CD4-positive, alpha-beta memory T cell (primary cell): ENCODE measurements around the gene TEX35. TPM values are rescaled to one million over a fixed set of nuclear protein-coding genes. Genes with fewer than 3 reads are reported as not detected.

Source experiments
- CTCF ChIA-PET: fragments of 350-600 bp; sonication (Branson Sonifier 250); formaldehyde crosslinking; loops from one replicate; lab custom pipeline; 2021; ENCODE audit warnings: inconsistent platforms; ENCODE audit not compliant: partially characterized antibody; lab: Charles Lee
- POLR2A ChIA-PET: fragments of 350-600 bp; sonication (Branson Sonifier 250); formaldehyde crosslinking; loops from one replicate; lab custom pipeline; 2021; ENCODE audit not compliant: partially characterized antibody; lab: Charles Lee
- DNase-seq, 5 donors: peaks; one replicate each; pipeline versions ENCODE4 v3.0.0 to v3.0.0-alpha.2; 2020 to 2022; ENCODE audit warnings: mixed read lengths in 1 of 5
- H3K27ac ChIP-seq: one replicate; pipeline ENCODE4 v1.7.0; 2013; ENCODE audit warnings: low read depth, low read length
- H3K27me3 ChIP-seq: 2 replicates; pipeline ENCODE4 v1.7.0; 2013; ENCODE audit warnings: mild to moderate bottlenecking, low read length, moderate library complexity; ENCODE audit not compliant: insufficient read depth
- H3K36me3 ChIP-seq: 2 replicates; pipeline ENCODE4 v1.7.0; 2013; ENCODE audit warnings: mild to moderate bottlenecking, low read length, moderate library complexity; ENCODE audit not compliant: insufficient read depth
- H3K4me1 ChIP-seq: 2 replicates; pipeline ENCODE4 v1.7.0; 2013; ENCODE audit warnings: mild to moderate bottlenecking, low read length, moderate library complexity; ENCODE audit not compliant: insufficient read depth
- H3K4me3 ChIP-seq, 2 donors: one replicate each; pipeline ENCODE4 v1.7.0; 2013; ENCODE audit warnings: low read length in 2 of 2, mild to moderate bottlenecking in 1 of 2
- H3K9me3 ChIP-seq, 2 donors: one replicate each; pipeline ENCODE4 v1.7.0; 2013; ENCODE audit warnings: low read length in 2 of 2, control low read depth in 1 of 2; ENCODE audit not compliant: control insufficient read depth in 1 of 2
- H3K27ac Mint-ChIP-seq, 7 donors: one replicate each; pipeline ENCODE4 v1.8.0; 2020 to 2021; ENCODE audit warnings: mixed read lengths in 7 of 7, mild to moderate bottlenecking in 6 of 7, inconsistent platforms in 3 of 7, moderate library complexity in 3 of 7
- H3K27me3 Mint-ChIP-seq, 2 donors: one replicate each; pipeline ENCODE4 v1.8.0; 2020 to 2021; ENCODE audit warnings: mixed read lengths in 2 of 2
- H3K36me3 Mint-ChIP-seq, 2 donors: one replicate each; pipeline ENCODE4 v1.8.0; 2020 to 2021; ENCODE audit warnings: mixed read lengths in 2 of 2, inconsistent platforms in 1 of 2, mild to moderate bottlenecking in 1 of 2
- H3K4me1 Mint-ChIP-seq, 4 donors: one replicate each; pipeline ENCODE4 v1.8.0; 2020 to 2021; ENCODE audit warnings: mixed read lengths in 4 of 4, mild to moderate bottlenecking in 1 of 4
- H3K4me3 Mint-ChIP-seq, 8 donors: one replicate each; pipeline ENCODE4 v1.8.0; 2020 to 2021; ENCODE audit warnings: mixed read lengths in 8 of 8, mild to moderate bottlenecking in 7 of 8, moderate library complexity in 6 of 8, inconsistent platforms in 3 of 8
- H3K9me3 Mint-ChIP-seq, 8 donors: one replicate each; pipeline ENCODE4 v1.8.0; 2020 to 2021; ENCODE audit warnings: mixed read lengths in 8 of 8, mild to moderate bottlenecking in 5 of 8, inconsistent platforms in 3 of 8, moderate library complexity in 1 of 8
- intact Hi-C: fragments of 100-400 bp; cut with micrococcal nuclease; formaldehyde crosslinking; loops from one replicate; pipeline ENCODE4 v1.15.1; 2023
- polyA plus RNA-seq, 2 donors: library from polyadenylated mRNA; unstranded; fragments of 300-500 nt; fragmentation: Illumina TruSeq; gene quantifications; one replicate each; pipeline ENCODE4 v1.2.3, GENCODE V29; 2021
- total RNA-seq, 2 experiments: library from RNA; stranded (reverse); gene quantifications; one replicate each; pipeline ENCODE4 v1.2.3, GENCODE V29; 2021

Gene TEX35
- total RNA-seq (not detected), polyA plus RNA-seq (under 1 TPM in 1 of 2 donors, not detected in 1; 0.16 TPM)

GRCh38 chr1:178512566-178513277 lies at the start of gene TEX35:
Gene TEX35, plus strand, starts transcription at chr1:178513109. Its CDS starts 80 bp downstream, at chr1:178513189.
- peaks cover 0 to 3% of the 10 kb centered on the region in 2 donors for H3K27me3 Mint-ChIP-seq
- H3K9me3 Mint-ChIP-seq: no peaks in the 10 kb centered on the region
- no peak within 1 kb of the TSS for H3K27ac ChIP-seq
- no peaks in the 10 kb centered on the region for H3K27me3 ChIP-seq
- H3K27ac Mint-ChIP-seq: no peak within 1 kb of the TSS
- no peak within 1 kb of the TSS for H3K4me3 Mint-ChIP-seq
- ChIA-PET POLR2A (no interaction called here), CTCF (no interaction called here)
- no peak within 1 kb of the TSS for H3K4me3 ChIP-seq
- DNase-seq: no peak
- intact Hi-C loops: no loop called here
- H3K36me3 ChIP-seq: no peaks in the 10 kb centered on the region
- H3K9me3 ChIP-seq: no peaks in the 10 kb centered on the region
- H3K36me3 Mint-ChIP-seq: no peaks in the 10 kb centered on the region
- H3K4me1 Mint-ChIP-seq: no peaks in the 10 kb centered on the region
- no peaks in the 10 kb centered on the region for H3K4me1 ChIP-seq

GRCh38 chr1:178464141-178464540 lies 48.8 kb upstream of the TEX35 start:
- Histone ChIP-seq H3K9me3 (no peaks in the 10 kb centered on the region), H3K4me3 (no peak overlapping the region), H3K4me1 (no peaks in the 10 kb centered on the region), H3K27ac (no peak overlapping the region), H3K36me3 (no peaks in the 10 kb centered on the region), H3K27me3 (no peaks in the 10 kb centered on the region)
- Mint-ChIP-seq H3K4me3 (no peak overlapping the region), H3K36me3 (no peaks in the 10 kb centered on the region), H3K27ac (no peak overlapping the region), H3K9me3 (no peaks in the 10 kb centered on the region), H3K4me1 (no peaks in the 10 kb centered on the region), H3K27me3 (peaks cover 6 to 14% of the 10 kb centered on the region in 2 donors)
- CTCF ChIA-PET: no interaction called here
- POLR2A ChIA-PET: no interaction called here
- intact Hi-C loops: no loop called here
- no peak for DNase-seq

GRCh38 chr1:178464566-178464965 lies 48.3 kb upstream of the TEX35 start:
- H3K4me1 Mint-ChIP-seq: no peaks in the 10 kb centered on the region
- Histone ChIP-seq H3K4me3 (no peak overlapping the region), H3K9me3 (no peaks in the 10 kb centered on the region), H3K36me3 (no peaks in the 10 kb centered on the region), H3K27ac (no peak overlapping the region), H3K4me1 (no peaks in the 10 kb centered on the region), H3K27me3 (no peaks in the 10 kb centered on the region)
- peaks cover 6 to 14% of the 10 kb centered on the region in 2 donors for H3K27me3 Mint-ChIP-seq
- no peak overlapping the region for H3K4me3 Mint-ChIP-seq
- no peak overlapping the region for H3K27ac Mint-ChIP-seq
- intact Hi-C loops: no loop called here
- no peaks in the 10 kb centered on the region for H3K36me3 Mint-ChIP-seq
- no peaks in the 10 kb centered on the region for H3K9me3 Mint-ChIP-seq
- POLR2A ChIA-PET: no interaction called here
- DNase-seq: no peak
- CTCF ChIA-PET: no interaction called here

GRCh38 chr1:178465011-178465410 lies 47.9 kb upstream of the TEX35 start:
- H3K27me3 Mint-ChIP-seq: peaks cover 6 to 14% of the 10 kb centered on the region in 2 donors
- intact Hi-C loops: no loop called here
- CTCF ChIA-PET: no interaction called here
- POLR2A ChIA-PET: no interaction called here
- no peaks in the 10 kb centered on the region for H3K9me3 Mint-ChIP-seq
- no peaks in the 10 kb centered on the region for H3K27me3 ChIP-seq
- no peaks in the 10 kb centered on the region for H3K36me3 Mint-ChIP-seq
- H3K4me3 ChIP-seq: no peak overlapping the region
- H3K4me1 Mint-ChIP-seq: no peaks in the 10 kb centered on the region
- H3K27ac Mint-ChIP-seq: no peak overlapping the region
- H3K4me3 Mint-ChIP-seq: no peak overlapping the region
- no peak overlapping the region for H3K27ac ChIP-seq
- H3K36me3 ChIP-seq: no peaks in the 10 kb centered on the region
- no peaks in the 10 kb centered on the region for H3K4me1 ChIP-seq
- H3K9me3 ChIP-seq: no peaks in the 10 kb centered on the region
- no peak for DNase-seq

GRCh38 chr1:178467837-178468236 lies 45.1 kb upstream of the TEX35 start:
- Mint-ChIP-seq H3K36me3 (no peaks in the 10 kb centered on the region), H3K9me3 (no peaks in the 10 kb centered on the region), H3K4me1 (no peaks in the 10 kb centered on the region), H3K27ac (no peak overlapping the region), H3K4me3 (no peak overlapping the region), H3K27me3 (peaks cover 11 to 14% of the 10 kb centered on the region in 2 donors)
- ChIA-PET POLR2A (no interaction called here), CTCF (no interaction called here)
- no peaks in the 10 kb centered on the region for H3K36me3 ChIP-seq
- no peak for DNase-seq
- no peaks in the 10 kb centered on the region for H3K4me1 ChIP-seq
- no peaks in the 10 kb centered on the region for H3K9me3 ChIP-seq
- no peak overlapping the region for H3K27ac ChIP-seq
- H3K27me3 ChIP-seq: no peaks in the 10 kb centered on the region
- no peak overlapping the region for H3K4me3 ChIP-seq
- intact Hi-C loops: no loop called here

GRCh38 chr1:178470411-178470960 lies 42.4 kb upstream of the TEX35 start:
- no peak overlapping the region for H3K27ac Mint-ChIP-seq
- Histone ChIP-seq H3K27me3 (no peaks in the 10 kb centered on the region), H3K9me3 (no peaks in the 10 kb centered on the region), H3K27ac (no peak overlapping the region), H3K4me1 (no peaks in the 10 kb centered on the region), H3K4me3 (no peak overlapping the region), H3K36me3 (no peaks in the 10 kb centered on the region)
- no peak for DNase-seq
- no peaks in the 10 kb centered on the region for H3K9me3 Mint-ChIP-seq
- intact Hi-C loops: no loop called here
- no peaks in the 10 kb centered on the region for H3K4me1 Mint-ChIP-seq
- no peak overlapping the region for H3K4me3 Mint-ChIP-seq
- ChIA-PET CTCF (no interaction called here), POLR2A (no interaction called here)
- peaks cover 15 to 16% of the 10 kb centered on the region in 2 donors for H3K27me3 Mint-ChIP-seq
- no peaks in the 10 kb centered on the region for H3K36me3 Mint-ChIP-seq

- ChIA-PET POLR2A (no interaction called here), CTCF (no interaction called here)
- intact Hi-C loops: no loop called here
- Histone ChIP-seq H3K4me1 (no peaks in the 10 kb centered on the region), H3K27me3 (no peaks in the 10 kb centered on the region), H3K36me3 (no peaks in the 10 kb centered on the region), H3K27ac (no peak overlapping the region), H3K9me3 (no peaks in the 10 kb centered on the region), H3K4me3 (no peak overlapping the region)
- no peaks in the 10 kb centered on the region for H3K9me3 Mint-ChIP-seq
- no peaks in the 10 kb centered on the region for H3K4me1 Mint-ChIP-seq
- no peak overlapping the region for H3K27ac Mint-ChIP-seq
- DNase-seq: no peak
- H3K27me3 Mint-ChIP-seq: peaks cover 7 to 13% of the 10 kb centered on the region in 2 donors
- no peaks in the 10 kb centered on the region for H3K36me3 Mint-ChIP-seq
- no peak overlapping the region for H3K4me3 Mint-ChIP-seq
Observed at GRCh38 chr1:178472531-178472930, 40.4 kb upstream of the TEX35 start.
